WERI-Rb-1 (cell line): ENCODE data around the gene GAS1.

Experiments used
- DNase-seq: peaks from one replicate; pipeline ENCODE4 v3.0.0-alpha.2; 2020
- H3K27ac ChIP-seq: fragments of 250-450 bp; sonication (Bioruptor Pico); 2 replicates; pipeline ENCODE4 v1.5.1; 2020; ENCODE audit warnings: mild to moderate bottlenecking, moderate library complexity
- H3K27me3 ChIP-seq: fragments of 250-450 bp; sonication (Bioruptor Pico); 2 replicates; pipeline ENCODE4 v1.5.1; 2021; ENCODE audit warnings: mild to moderate bottlenecking, low read depth, moderate library complexity; ENCODE audit not compliant: insufficient read depth, severe bottlenecking
- H3K36me3 ChIP-seq: fragments of 250-450 bp; sonication (Bioruptor Pico); 2 replicates; pipeline ENCODE4 v1.5.1; 2020; ENCODE audit warnings: mild to moderate bottlenecking, moderate library complexity
- H3K4me3 ChIP-seq: 2 replicates; pipeline ENCODE4 v1.5.1; 2011; ENCODE audit warnings: low read depth, mild to moderate bottlenecking, control low read depth, low read length
- H3K9me3 ChIP-seq: fragments of 250-450 bp; sonication (Bioruptor Pico); 2 replicates; pipeline ENCODE4 v1.5.1; 2021; ENCODE audit warnings: mild to moderate bottlenecking, moderate library complexity; ENCODE audit not compliant: severe bottlenecking
- TF ChIP-seq, protein P1 (sequence below): IDR thresholded peaks from 2 replicates; pipeline ENCODE4 v1.5.1; 2011; ENCODE audit warnings: low read depth, mild to moderate bottlenecking, control low read depth, inconsistent platforms, low read length

The GAS1 gene

GRCh38 chr9:86943201-86944113 is 3.8 kb downstream of the GAS1 start:
- DNase-seq: no peak
- Histone ChIP-seq H3K4me3 (no peak overlapping the region), H3K27me3 (peaks cover 79% of the 10 kb centered on the region), H3K27ac (no peak overlapping the region), H3K9me3 (peaks cover 5% of the 10 kb centered on the region), H3K36me3 (no peaks in the 10 kb centered on the region)
- TF ChIP-seq, protein P1, sequence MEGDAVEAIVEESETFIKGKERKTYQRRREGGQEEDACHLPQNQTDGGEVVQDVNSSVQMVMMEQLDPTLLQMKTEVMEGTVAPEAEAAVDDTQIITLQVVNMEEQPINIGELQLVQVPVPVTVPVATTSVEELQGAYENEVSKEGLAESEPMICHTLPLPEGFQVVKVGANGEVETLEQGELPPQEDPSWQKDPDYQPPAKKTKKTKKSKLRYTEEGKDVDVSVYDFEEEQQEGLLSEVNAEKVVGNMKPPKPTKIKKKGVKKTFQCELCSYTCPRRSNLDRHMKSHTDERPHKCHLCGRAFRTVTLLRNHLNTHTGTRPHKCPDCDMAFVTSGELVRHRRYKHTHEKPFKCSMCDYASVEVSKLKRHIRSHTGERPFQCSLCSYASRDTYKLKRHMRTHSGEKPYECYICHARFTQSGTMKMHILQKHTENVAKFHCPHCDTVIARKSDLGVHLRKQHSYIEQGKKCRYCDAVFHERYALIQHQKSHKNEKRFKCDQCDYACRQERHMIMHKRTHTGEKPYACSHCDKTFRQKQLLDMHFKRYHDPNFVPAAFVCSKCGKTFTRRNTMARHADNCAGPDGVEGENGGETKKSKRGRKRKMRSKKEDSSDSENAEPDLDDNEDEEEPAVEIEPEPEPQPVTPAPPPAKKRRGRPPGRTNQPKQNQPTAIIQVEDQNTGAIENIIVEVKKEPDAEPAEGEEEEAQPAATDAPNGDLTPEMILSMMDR: no peak

DNA sequence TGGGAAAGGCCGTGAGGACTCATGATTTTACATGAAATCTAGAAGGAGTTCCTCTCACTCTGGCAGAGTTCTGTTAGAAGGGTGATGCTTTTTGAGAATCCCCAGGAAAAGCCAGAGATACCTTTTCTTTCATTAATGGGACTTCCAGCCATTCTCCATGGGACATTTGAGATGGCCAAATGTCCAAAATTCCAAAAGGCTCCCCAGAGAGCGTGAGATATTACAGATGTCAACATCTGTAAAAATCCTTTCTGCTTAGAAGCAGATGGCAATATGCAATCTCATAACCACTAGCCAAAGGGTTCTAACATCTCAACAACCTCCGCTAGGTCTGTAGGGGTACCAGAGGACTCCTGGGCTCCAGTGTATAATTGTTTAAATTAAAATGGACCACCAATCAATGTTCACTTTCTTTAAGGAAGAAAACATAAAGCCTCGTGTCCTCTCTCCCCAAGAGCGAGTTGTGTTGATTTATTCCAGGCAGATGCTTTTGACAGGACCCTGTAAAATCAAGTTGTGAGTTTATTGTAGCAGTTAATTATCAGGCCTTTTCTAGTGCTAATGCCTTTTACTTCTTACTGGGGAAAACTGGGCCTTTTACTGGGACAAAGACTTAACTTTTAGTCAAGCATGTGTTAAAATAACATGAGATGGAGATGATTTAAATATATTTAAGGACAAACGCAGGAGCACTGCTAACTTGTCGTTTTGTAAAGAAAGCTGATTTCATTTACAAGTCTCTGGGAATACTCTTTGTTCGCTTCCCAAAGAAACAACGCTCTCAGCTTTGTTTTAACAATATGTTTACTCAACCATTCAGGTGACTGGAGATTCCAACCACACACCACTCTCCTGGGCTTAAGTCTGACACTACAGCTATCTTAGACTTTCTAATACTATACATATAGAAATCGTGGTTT is 4.8 kb downstream of the GAS1 start:
- TF ChIP-seq, protein P1: no peak
- no peak for DNase-seq
- H3K4me3 ChIP-seq: no peak overlapping the region
- H3K27ac ChIP-seq: no peak overlapping the region
- peaks cover 77% of the 10 kb centered on the region for H3K27me3 ChIP-seq
- peaks cover 5% of the 10 kb centered on the region for H3K9me3 ChIP-seq
- H3K36me3 ChIP-seq: no peaks in the 10 kb centered on the region

DNA sequence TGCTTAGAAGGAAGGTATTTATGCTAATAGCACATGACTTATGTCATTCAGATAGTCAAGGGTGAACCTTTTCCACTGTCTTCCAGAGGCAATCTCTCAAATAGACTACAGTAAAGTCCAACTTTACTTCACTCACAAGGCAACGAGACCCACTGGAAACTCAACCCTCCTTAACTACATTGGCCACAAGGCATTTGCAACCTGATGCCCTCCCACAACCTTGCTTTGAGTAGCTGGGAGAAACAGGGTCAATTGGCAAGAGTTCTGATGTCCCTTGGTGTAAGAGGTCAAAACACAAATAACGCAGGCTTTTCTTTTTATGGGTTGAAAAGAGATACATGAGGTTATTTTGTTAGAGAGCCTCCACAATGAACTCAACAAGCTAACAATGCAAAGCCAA is 6.1 kb downstream of the GAS1 start:
- no peak overlapping the region for H3K27ac ChIP-seq
- H3K27me3 ChIP-seq: peaks cover 70% of the 10 kb centered on the region
- no peaks in the 10 kb centered on the region for H3K36me3 ChIP-seq
- H3K9me3 ChIP-seq: peaks cover 5% of the 10 kb centered on the region
- TF ChIP-seq, protein P1: no peak
- no peak overlapping the region for H3K4me3 ChIP-seq
- no peak for DNase-seq

GRCh38 chr9:86940774-86941173 is 6.5 kb downstream of the GAS1 start:
- Histone ChIP-seq H3K9me3 (peaks cover 5% of the 10 kb centered on the region), H3K27me3 (peaks cover 68% of the 10 kb centered on the region), H3K27ac (no peak overlapping the region), H3K4me3 (no peak overlapping the region), H3K36me3 (no peaks in the 10 kb centered on the region)
- TF ChIP-seq, protein P1: no peak
- no peak for DNase-seq

- no peak for DNase-seq
- H3K27me3 ChIP-seq: peaks cover 59% of the 10 kb centered on the region
These were observed 7.4 kb downstream of the GAS1 start for GRCh38 chr9:86939891-86940290.

More at GRCh38 chr9:86939891-86940290, 7.4 kb downstream of the GAS1 start:
- no peak overlapping the region for H3K27ac ChIP-seq
- H3K36me3 ChIP-seq: no peaks in the 10 kb centered on the region
- no peak overlapping the region for H3K4me3 ChIP-seq
- H3K9me3 ChIP-seq: peaks cover 2% of the 10 kb centered on the region
- TF ChIP-seq, protein P1: no peak
